ENCODE data around the gene IL17RE.

DNA sequence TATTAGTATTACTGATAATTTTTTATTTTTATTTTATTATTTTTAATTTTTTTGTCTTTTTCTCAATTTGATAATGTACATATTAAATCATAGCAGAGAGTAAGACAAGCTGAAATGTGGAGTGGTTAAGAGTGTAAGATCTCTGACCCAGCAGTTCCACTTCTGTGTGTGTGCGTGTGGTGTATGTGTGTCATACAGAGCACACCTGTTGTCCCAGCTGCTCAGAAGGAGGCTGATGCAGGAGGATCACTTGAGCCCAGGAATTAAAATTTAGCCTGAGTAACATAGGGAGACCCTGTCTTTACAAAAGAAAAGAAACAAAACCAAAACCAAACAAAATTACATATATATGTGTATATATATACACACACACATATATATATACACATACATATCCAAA is 21.2 kb upstream of the IL17RE start:
- TF ChIP-seq, protein P1, sequence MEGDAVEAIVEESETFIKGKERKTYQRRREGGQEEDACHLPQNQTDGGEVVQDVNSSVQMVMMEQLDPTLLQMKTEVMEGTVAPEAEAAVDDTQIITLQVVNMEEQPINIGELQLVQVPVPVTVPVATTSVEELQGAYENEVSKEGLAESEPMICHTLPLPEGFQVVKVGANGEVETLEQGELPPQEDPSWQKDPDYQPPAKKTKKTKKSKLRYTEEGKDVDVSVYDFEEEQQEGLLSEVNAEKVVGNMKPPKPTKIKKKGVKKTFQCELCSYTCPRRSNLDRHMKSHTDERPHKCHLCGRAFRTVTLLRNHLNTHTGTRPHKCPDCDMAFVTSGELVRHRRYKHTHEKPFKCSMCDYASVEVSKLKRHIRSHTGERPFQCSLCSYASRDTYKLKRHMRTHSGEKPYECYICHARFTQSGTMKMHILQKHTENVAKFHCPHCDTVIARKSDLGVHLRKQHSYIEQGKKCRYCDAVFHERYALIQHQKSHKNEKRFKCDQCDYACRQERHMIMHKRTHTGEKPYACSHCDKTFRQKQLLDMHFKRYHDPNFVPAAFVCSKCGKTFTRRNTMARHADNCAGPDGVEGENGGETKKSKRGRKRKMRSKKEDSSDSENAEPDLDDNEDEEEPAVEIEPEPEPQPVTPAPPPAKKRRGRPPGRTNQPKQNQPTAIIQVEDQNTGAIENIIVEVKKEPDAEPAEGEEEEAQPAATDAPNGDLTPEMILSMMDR (IDR thresholded peaks at IDR 0.05 in 8 of 11, conservative IDR thresholded peaks at IDR 0.05 in 3 of 11) = no peak
- TF ChIP-seq POLR2A (IDR thresholded peaks at IDR 0.05) = no peak
